Gastroesophageal sphincter (tissue), 4 donors: ENCODE results near the gene PORCN. TPM values are rescaled to one million over a fixed set of nuclear protein-coding genes. Genes with fewer than 3 reads are reported as not detected.
A peak's percentile ranks its signal among the peaks of the same experiment; 100 is the strongest.

Experiments
- ATAC-seq: fragments of 150-250 bp; one replicate; pipeline ENCODE4 v1.9.1; 2016; ENCODE audit warnings: mild to moderate bottlenecking, moderate library complexity
- H3K27ac ChIP-seq, 4 donors: fragments of 200-600 bp; sonication (generic) in 3 of 4; 1 replicate in 3 of 4; 2 replicates in 1 of 4; pipeline ENCODE4 v1.5.1; 2016 to 2019
- H3K27me3 ChIP-seq: fragments of 200-600 bp; sonication (generic); one replicate; pipeline ENCODE4 v1.5.1; 2019
- H3K36me3 ChIP-seq, 2 donors: fragments of 200-600 bp; sonication (generic); one replicate each; pipeline ENCODE4 v1.5.1; 2019; ENCODE audit warnings: control low read depth in 1 of 2
- H3K4me1 ChIP-seq, 3 donors: fragments of 200-600 bp; sonication (generic); 1 replicate in 2 of 3; 2 replicates in 1 of 3; pipeline ENCODE4 v1.5.1; 2016 to 2019; ENCODE audit warnings: control low read depth in 2 of 3
- H3K4me3 ChIP-seq, 2 donors: fragments of 200-600 bp; sonication (generic); one replicate each; pipeline ENCODE4 v1.5.1; 2019; ENCODE audit warnings: mild to moderate bottlenecking in 1 of 2, moderate library complexity in 1 of 2
- H3K9me3 ChIP-seq, 3 donors: fragments of 200-600 bp; sonication (generic); one replicate each; pipeline ENCODE4 v1.5.1; 2017 to 2019; ENCODE audit warnings: control low read depth in 2 of 3
- CTCF ChIP-seq, 4 experiments: fragments of 200-600 bp in 2 of 4; fragments of 450-650 bp in 2 of 4; sonication (generic) in 1 of 4; IDR thresholded peaks; one replicate each; pipeline ENCODE4 v1.5.1; 2017 to 2019; ENCODE audit warnings: antibody characterized with exemption in 4 of 4, mild to moderate bottlenecking in 2 of 4, moderate library complexity in 2 of 4
- EP300 ChIP-seq: sonication (generic); formaldehyde crosslinking; IDR thresholded peaks from one replicate; pipeline ENCODE4 v1.6.1; 2017; ENCODE audit warnings: antibody characterized with exemption, mild to moderate bottlenecking
- POLR2A ChIP-seq, 2 donors: fragments of 450-650 bp; IDR thresholded peaks; one replicate each; pipeline ENCODE4 v1.6.1; 2017; ENCODE audit warnings: antibody characterized with exemption in 2 of 2, mild to moderate bottlenecking in 2 of 2, moderate library complexity in 1 of 2
- POLR2AphosphoS5 ChIP-seq: sonication (generic); formaldehyde crosslinking; IDR thresholded peaks from one replicate; pipeline ENCODE4 v1.6.1; 2017; ENCODE audit warnings: antibody characterized with exemption
- WGBS, 2 donors: methylation state at CpG; one replicate each; pipeline ENCODE4 v1.1.5; 2018; ENCODE audit warnings: low coverage in 1 of 2; 5-methylcytosine and 5-hydroxymethylcytosine counted together
- total RNA-seq, 4 donors: library from RNA; depleted of rRNA; stranded (reverse); fragments of >200 nt; gene quantifications; one replicate each; pipeline ENCODE4 v1.1.0, GENCODE V29; 2016

Gene PORCN
- total RNA-seq, 4 donors from 2014 or later, result 9.4 to 21.0 (median 13.2) TPM

- ATAC-seq, result no peak
- Histone ChIP-seq H3K4me1 (peaks cover 0 to 19% (median 0%) of the 10 kb centered on the region in 3 donors), H3K4me3 (peak overlapping the region; percentile 25 to 39), H3K27ac (no peak overlapping the region), H3K27me3 (peaks cover 14% of the 10 kb centered on the region), H3K9me3 (no peaks in the 10 kb centered on the region), H3K36me3 (no peaks in the 10 kb centered on the region)
- 17 to 34% methylated on average over 2 to 7 of the region's 23 CpGs for WGBS, 2 donors
- TF ChIP-seq POLR2A (IDR thresholded peaks at IDR 0.05) (no peak), CTCF (IDR thresholded peaks at IDR 0.05) (no peak), EP300 (no peak), POLR2AphosphoS5 (no peak)
These were observed 39.8 kb upstream of the PORCN start for GRCh38 chrX:48468693-48469691.

GRCh38 chrX:48470110-48470832 is 38.5 kb upstream of the PORCN start, which contains the start of gene SLC38A5:
Gene SLC38A5 (minus strand): TSS chrX:48470260. CDS start chrX:48467924, 2,336 bp downstream.
- Histone ChIP-seq H3K27ac (no peak within 1 kb of the TSS), H3K36me3 (no peaks in the 10 kb centered on the region), H3K27me3 (peaks cover 14% of the 10 kb centered on the region), H3K4me1 (peaks cover 0 to 25% (median 0%) of the 10 kb centered on the region in 3 donors), H3K9me3 (no peaks in the 10 kb centered on the region), H3K4me3 (peak within 1 kb of the TSS; percentile 25 to 39)
- TF ChIP-seq EP300 (no peak), POLR2AphosphoS5 (no peak), POLR2A (IDR thresholded peaks at IDR 0.05) (no peak), CTCF (IDR thresholded peaks at IDR 0.05) (no peak)
- WGBS, 2 donors, result 83% methylated on average over 2 of the region's 18 CpGs; no CpG with 5 or more reads in 1 of the 2 donors
- no peak for ATAC-seq

- no peak overlapping the region for H3K4me3 ChIP-seq
- H3K27ac ChIP-seq, result no peak overlapping the region
- TF ChIP-seq POLR2A (IDR thresholded peaks at IDR 0.05), result no peak
- no peak for TF ChIP-seq EP300
- no peak for TF ChIP-seq POLR2AphosphoS5
- no peak for TF ChIP-seq CTCF (IDR thresholded peaks at IDR 0.05)
- no CpG with 5 or more reads among the region's 9 CpGs for WGBS, 2 donors
- H3K27me3 ChIP-seq, result peaks cover 14% of the 10 kb centered on the region
- ATAC-seq, result no peak
- H3K36me3 ChIP-seq, result no peaks in the 10 kb centered on the region
- H3K9me3 ChIP-seq, result no peaks in the 10 kb centered on the region
- peaks cover 0 to 28% (median 0%) of the 10 kb centered on the region in 3 donors for H3K4me1 ChIP-seq
These were observed 38.0 kb upstream of the PORCN start for GRCh38 chrX:48470833-48471118.

- WGBS, 2 donors, result 73 to 100% methylated on average over 2 to 4 of the region's 8 CpGs
- no peak for ATAC-seq
- TF ChIP-seq EP300 (no peak), POLR2A (IDR thresholded peaks at IDR 0.05) (no peak), CTCF (IDR thresholded peaks at IDR 0.05) (no peak), POLR2AphosphoS5 (no peak)
- H3K27ac ChIP-seq, result no peak overlapping the region
- peaks cover 7% of the 10 kb centered on the region for H3K27me3 ChIP-seq
- no peaks in the 10 kb centered on the region for H3K36me3 ChIP-seq
- no peaks in the 10 kb centered on the region for H3K9me3 ChIP-seq
- peaks cover 0 to 28% (median 0%) of the 10 kb centered on the region in 3 donors for H3K4me1 ChIP-seq
- no peak overlapping the region for H3K4me3 ChIP-seq
These were observed 37.3 kb upstream of the PORCN start for GRCh38 chrX:48471504-48471903.
